ENCODE measurements around the gene AGER. TPM values are rescaled to one million over a fixed set of nuclear protein-coding genes. Genes with fewer than 3 reads are reported as not detected.
A peak's percentile ranks its signal among the peaks of the same experiment; 100 is the strongest.

AGER gene
- total and polyA plus RNA-seq, 9 of the 15 experiments (the other 6 are each of a cell fraction or from before 2014, with no cell fraction given), result 1.2 to 11.5 (median 4.1) TPM

DNA sequence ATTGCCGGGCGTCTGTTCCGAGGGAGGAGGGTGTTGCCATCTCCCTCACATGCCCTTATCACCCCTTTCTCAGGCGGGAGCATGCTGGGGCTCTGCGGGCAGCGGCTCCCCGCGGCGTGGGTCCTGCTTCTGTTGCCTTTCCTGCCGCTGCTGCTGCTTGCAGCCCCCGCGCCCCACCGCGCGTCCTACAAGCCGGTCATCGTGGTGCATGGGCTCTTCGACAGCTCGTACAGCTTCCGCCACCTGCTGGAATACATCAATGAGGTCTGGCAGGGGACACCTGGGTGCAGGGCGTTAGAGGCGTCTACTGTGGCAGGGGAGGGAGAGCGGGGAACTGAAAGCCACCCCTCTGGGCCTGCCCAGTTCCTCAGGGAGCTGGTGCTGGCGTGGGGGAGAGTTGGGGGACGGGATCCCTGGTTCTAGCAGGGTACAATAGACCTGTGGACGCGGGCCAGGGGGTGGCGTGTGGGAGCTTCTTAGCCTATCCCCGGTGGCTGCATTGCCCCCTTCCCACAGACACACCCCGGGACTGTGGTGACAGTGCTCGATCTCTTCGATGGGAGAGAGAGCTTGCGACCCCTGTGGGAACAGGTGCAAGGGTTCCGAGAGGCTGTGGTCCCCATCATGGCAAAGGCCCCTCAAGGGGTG is 29.4 kb downstream of the AGER start (continued):
- TF ChIP-seq TAF7 (tag; IDR thresholded peaks at IDR 0.05) (no peak), SMAD1 (IDR thresholded peaks at IDR 0.05; ENCODE audit: low read depth, low read length, partially characterized antibody) (peak; percentile 39), BRD9 (IDR thresholded peaks at IDR 0.05; ENCODE audit: low read depth, partially characterized antibody) (peak; percentile 75), YY1 (IDR thresholded peaks at IDR 0.05; ENCODE audit: borderline replicate concordance in 1 of 3, control insufficient read depth in 1 of 3, extremely low read depth in 1 of 3, insufficient read depth in 3 of 3, insufficient read length in 1 of 3, insufficient replicate concordance in 2 of 3, low read depth in 1 of 3, low read length in 2 of 3) (peak in 2 of 3 experiments; percentile 50 to 52), MTA2 (IDR thresholded peaks at IDR 0.05; ENCODE audit: low read depth) (0 out of 2 replicates have a peak, but pooled peaks have one; percentile 23), NR1H2 (CRISPR knock-in tag; IDR thresholded peaks at IDR 0.05) (0 out of 2 replicates have a peak, but pooled peaks have one; percentile 76), NONO (IDR thresholded peaks at IDR 0.05; ENCODE audit: low read depth in 2 of 2, low read length in 1 of 2) (peak in 1 of 2 experiments; percentile 89; a peak in 2 of 4 replicates), RAD21 (CRISPR knock-in tag; conservative IDR thresholded peaks at IDR 0.05 in 1 of 2, IDR thresholded peaks at IDR 0.05 in 1 of 2) (peak; percentile 90 to 93)
- TF ChIP-seq, protein P1, sequence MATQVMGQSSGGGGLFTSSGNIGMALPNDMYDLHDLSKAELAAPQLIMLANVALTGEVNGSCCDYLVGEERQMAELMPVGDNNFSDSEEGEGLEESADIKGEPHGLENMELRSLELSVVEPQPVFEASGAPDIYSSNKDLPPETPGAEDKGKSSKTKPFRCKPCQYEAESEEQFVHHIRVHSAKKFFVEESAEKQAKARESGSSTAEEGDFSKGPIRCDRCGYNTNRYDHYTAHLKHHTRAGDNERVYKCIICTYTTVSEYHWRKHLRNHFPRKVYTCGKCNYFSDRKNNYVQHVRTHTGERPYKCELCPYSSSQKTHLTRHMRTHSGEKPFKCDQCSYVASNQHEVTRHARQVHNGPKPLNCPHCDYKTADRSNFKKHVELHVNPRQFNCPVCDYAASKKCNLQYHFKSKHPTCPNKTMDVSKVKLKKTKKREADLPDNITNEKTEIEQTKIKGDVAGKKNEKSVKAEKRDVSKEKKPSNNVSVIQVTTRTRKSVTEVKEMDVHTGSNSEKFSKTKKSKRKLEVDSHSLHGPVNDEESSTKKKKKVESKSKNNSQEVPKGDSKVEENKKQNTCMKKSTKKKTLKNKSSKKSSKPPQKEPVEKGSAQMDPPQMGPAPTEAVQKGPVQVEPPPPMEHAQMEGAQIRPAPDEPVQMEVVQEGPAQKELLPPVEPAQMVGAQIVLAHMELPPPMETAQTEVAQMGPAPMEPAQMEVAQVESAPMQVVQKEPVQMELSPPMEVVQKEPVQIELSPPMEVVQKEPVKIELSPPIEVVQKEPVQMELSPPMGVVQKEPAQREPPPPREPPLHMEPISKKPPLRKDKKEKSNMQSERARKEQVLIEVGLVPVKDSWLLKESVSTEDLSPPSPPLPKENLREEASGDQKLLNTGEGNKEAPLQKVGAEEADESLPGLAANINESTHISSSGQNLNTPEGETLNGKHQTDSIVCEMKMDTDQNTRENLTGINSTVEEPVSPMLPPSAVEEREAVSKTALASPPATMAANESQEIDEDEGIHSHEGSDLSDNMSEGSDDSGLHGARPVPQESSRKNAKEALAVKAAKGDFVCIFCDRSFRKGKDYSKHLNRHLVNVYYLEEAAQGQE (IDR thresholded peaks at IDR 0.05; ENCODE audit: borderline replicate concordance), result peak; percentile 92
- TF ChIP-seq, protein P1 (CRISPR knock-in tag; IDR thresholded peaks at IDR 0.05; ENCODE audit: low read depth), result no peak
- TF ChIP-seq, protein P2, sequence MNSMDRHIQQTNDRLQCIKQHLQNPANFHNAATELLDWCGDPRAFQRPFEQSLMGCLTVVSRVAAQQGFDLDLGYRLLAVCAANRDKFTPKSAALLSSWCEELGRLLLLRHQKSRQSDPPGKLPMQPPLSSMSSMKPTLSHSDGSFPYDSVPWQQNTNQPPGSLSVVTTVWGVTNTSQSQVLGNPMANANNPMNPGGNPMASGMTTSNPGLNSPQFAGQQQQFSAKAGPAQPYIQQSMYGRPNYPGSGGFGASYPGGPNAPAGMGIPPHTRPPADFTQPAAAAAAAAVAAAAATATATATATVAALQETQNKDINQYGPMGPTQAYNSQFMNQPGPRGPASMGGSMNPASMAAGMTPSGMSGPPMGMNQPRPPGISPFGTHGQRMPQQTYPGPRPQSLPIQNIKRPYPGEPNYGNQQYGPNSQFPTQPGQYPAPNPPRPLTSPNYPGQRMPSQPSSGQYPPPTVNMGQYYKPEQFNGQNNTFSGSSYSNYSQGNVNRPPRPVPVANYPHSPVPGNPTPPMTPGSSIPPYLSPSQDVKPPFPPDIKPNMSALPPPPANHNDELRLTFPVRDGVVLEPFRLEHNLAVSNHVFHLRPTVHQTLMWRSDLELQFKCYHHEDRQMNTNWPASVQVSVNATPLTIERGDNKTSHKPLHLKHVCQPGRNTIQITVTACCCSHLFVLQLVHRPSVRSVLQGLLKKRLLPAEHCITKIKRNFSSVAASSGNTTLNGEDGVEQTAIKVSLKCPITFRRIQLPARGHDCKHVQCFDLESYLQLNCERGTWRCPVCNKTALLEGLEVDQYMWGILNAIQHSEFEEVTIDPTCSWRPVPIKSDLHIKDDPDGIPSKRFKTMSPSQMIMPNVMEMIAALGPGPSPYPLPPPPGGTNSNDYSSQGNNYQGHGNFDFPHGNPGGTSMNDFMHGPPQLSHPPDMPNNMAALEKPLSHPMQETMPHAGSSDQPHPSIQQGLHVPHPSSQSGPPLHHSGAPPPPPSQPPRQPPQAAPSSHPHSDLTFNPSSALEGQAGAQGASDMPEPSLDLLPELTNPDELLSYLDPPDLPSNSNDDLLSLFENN (IDR thresholded peaks at IDR 0.05; ENCODE audit: low read depth in 2 of 2, low read length in 2 of 2), result peak in 1 of 2 experiments; percentile 16; a peak in 1 of 4 replicates
